HG03175 (cell line): ENCODE data around the gene AHCYL2.
"Not testable (repeated sequence)": the region's sequence is repeated elsewhere in the genome, so short reads cannot be mapped to it uniquely, and the experiment has no call there.

Experiments used
- ATAC-seq: cut with Tn5 transposase; IDR thresholded peaks from one replicate; pipeline ENCODE4 v1.9.1; 2021; ENCODE audit warnings: mild to moderate bottlenecking, moderate library complexity; ENCODE audit not compliant: unreplicated experiment

AHCYL2 gene

DNA sequence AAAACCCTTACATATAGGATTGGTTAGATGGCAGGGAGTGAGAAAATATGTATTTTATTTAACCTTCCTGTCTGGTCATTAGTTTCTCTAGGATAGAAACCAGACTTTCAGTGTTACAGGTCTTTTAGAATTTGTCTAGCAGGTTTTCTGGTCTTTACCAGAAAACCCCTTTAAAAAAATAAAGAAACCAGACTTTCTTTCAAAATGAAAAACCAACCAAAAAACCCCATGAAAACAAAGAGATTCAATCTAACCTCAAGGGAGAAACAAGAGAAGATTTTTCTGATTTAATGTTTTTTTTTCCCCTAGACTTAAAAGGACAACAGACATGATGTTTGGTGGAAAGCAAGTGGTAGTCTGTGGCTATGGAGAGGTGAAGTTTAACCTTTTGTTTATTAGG, 180.7 kb downstream of the AHCYL2 start:
- no peak for ATAC-seq

DNA sequence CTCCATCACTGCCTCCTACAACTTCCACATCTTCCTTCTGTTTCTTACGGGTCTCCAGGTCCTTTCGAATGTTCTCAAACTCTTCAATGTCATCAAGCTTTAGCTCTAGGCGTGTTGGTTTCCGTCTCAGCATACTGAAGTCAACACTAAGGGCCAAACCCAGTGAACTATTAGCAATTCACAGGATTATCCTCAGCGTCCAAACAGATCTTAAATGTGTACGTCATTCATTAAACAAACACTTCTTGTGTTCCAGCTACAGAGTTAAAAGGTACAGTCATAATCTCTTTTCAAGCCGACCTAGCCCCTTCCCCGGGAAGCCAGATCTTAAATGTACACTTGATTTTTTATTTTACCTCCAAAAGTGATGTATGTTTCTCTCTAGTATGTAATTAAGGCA, 185.4 kb downstream of the AHCYL2 start:
- ATAC-seq: not testable (repeated sequence)

DNA sequence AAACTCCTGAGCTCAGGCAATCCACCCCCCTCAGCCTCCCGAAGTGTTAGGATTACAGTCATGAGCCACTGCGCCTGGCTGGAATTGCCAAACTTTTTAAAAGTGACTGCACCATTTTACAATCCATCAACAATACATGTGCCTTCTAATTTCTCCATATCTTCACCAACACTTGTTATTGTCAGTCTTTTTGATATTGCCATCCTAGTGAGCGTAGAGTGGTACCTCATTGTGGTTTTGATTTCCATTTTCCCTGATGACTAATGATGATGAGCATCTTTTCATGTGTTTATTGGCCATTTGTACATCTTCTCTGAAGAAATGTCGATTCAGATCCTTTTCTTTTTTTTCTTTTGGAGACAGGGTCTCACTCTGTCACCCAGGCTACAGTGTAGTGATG, 187.7 kb downstream of the AHCYL2 start:
- no peak for ATAC-seq

DNA sequence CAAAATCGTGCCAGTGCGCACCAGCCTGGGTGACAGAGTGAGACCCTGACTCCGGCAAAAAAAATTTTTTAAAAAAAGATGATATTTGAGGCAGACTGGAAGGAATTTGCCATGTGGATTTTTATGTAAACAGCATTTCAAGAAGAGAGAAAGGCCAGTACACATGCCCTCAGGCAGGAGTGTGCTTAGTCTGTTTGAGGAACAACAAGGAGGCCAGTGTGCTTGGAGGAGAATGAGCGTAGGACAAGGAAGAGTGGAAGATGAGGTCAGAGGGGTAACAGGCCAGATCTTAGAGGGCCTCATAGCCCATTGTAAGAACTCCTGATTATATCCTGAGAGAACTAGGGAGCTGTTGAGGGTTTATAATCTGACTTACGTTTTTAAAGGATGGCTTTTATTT, 192.2 kb downstream of the AHCYL2 start:
- ATAC-seq: no peak

DNA sequence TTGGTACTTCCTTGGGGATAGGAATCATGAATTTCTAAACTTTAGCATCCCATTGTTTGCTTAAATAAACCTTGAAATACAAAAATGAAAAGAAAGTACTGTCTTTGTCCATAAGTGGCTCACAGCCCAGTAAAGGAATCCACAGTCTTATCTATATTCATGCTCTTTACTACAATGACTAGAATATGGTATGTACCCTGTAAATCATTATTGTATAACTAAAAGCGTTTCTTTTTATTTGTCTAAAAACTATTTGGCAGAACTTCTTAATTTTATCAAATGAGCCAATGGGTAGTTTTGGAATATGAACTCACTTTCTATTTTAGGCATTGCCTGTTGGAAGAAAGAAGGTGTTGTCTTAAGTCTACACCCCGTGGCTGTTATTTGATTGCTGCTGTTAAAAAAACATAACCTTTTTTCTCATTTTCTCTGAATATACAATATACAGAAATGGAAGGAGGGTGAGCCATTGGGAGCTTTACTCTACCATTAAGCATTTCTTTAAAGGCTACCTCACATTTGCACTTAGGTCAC, 197.0 kb downstream of the AHCYL2 start:
- no peak for ATAC-seq

DNA sequence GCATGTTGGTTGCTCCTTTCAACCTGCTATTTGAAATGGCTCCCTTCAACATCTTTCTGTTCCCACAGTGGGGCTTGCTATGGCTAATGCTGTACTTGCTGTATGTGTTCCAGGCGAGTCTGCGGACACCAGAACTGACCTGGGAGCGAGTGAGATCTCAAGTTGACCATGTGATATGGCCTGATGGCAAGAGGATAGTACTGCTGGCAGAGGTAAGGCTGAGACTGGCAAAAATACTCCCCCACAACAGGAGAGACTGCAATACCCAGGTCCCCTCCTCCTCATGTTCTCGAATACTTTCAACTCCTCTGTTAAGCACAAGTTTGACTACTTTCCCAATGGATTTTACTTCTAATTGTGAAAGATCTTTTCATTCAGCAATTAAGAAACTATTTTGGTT, 197.9 kb downstream of the AHCYL2 start:
- ATAC-seq: no peak

DNA sequence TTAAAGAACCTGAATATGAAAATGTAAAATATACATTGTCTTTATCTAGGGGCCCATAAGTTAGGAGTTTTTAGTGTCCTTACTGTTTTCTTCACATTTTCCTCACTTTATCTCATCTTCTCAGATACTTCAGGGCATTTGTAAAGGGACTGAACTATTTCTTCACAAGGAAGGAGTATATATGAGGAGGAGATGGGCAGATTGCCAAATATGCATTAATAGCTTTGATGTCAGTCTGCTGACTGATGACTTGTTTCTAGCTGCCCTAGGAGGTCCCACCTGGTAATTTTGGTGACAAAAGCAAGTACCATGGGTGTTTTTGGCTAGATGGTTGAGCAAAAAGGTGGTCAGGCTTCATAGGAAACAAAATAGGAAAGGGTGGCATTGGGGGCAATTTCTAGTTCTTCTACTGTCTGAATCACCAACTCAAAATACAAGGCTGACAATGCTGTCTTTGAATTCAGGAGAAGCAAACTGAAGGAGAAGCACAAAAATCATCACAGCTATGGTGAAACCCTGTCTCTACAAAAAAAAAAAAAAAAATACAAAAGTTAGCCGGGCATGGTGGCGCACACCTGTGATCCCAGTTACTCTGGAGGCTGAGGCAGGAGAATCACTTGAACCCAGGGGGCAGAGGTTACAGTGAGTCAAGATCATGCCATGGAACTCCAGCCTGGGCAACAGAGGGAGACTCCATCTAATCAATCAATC, 199.0 kb downstream of the AHCYL2 start:
- ATAC-seq: no peak

DNA sequence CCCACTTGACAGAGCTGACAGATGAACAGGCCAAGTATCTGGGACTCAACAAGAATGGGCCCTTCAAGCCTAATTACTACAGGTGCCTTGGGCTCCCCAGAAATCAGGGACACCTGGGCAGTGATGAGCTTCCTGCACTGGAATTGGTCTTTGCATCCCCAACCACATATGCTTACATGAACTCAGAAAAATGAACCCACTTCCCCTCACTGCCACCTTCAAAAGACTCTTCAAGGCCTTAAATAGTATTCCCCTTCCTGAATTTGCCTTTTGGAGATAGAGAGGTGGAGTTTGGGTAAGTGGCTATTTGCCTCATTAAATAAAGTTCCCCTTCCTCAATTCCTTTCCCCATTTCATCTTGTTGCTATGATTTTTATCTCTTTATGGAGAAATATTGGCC, 201.7 kb downstream of the AHCYL2 start:
- ATAC-seq: no peak

DNA sequence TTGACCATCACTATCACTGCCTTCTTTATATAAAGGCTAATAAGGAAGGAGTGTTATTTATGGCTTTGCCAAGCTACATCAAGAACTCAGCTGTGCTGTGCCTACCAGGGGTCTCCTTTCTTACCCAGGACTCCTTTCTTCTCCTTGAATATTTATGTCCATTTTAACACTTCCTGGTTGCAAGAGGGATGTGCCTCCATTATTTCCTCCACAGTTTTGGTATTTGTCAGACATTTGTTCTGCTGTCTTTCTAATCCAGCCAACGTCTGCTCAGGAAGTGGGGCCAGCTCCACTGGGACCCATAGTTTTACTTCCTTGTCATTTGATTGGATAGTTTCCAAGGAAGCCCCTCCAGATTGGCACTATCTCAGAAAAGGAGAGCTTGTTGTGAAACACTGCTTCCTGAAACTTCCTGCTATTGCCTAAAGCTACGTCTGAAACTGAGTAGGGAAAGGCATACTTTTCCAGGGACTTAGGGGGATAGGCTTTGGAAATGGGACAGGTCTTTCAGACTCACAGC, 202.8 kb downstream of the AHCYL2 start:
- ATAC-seq: no peak

DNA sequence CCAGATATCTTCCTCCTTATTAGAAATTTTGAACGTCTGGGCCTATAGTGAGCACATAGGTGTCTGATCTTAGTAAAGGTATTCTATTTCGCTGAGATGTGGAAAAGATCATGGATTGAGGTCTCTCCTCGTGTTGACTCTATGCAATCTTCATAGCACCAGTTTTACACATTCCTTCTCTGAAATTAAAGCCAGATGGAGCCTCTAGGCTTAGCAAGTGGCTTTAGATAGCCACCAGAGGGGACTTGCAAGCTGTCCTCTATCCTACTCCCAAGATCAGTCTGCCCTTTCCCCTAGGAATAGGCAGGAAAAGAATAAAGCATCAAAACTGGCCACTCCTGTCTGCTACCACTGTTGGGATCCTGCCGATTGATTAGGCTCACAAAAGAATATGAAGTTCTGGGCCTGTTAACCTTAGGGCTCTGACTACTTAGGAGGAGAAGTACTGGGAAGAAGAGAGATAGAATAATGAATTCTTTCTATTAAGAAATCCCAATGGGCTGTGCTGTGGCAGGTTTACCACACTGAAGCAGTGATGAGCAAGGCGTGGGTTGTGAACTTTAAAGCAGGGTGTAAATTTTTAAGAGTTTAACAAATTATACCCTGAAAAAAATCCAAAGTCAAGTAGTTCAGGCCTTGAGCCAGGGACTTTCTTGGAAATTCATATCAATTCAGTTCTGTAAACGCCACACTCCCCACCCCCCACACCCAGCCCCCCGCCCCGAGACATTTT, 207.2 kb downstream of the AHCYL2 start:
- no peak for ATAC-seq

DNA sequence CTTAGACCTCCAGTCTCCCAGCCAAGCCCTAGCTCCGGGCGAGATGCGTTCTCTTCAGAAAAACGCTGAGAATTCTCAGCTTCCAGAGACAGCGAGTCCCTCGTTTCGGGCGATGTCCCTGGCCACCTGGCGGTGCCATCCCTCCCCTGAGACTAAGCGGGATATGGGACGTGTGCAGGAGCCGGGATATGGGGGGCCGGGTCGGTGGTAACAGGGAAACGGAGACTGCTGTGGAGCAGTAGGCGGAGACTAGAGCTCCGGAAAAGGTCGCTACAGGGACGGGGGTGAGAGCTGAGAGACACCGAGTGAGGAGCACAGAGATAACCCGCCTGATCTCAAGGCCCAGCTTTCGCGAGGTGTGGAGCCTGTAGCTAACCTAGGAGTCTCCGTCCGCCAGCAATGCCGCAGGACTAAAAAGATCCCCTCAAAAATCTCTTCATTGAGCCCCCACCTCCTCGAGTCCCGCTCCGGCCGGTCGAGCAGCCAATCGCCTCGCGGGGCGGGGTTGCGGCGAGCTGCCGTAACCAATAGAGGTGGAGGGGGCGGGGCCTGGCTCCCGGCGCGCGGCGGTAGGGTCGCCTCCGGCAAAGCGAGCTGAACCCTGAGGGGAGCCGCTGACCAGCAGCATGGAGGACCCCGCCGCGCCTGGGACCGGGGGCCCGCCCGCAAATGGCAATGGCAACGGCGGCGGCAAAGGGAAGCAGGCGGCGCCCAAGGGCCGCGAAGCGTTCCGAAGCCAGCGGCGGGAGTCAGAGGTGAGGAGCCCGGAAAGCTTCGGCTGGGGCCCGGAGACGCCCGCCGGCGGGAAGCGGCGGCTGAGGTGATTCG, 209.2 kb downstream of the AHCYL2 start, which contains the start of gene STRIP2:
TSS of gene STRIP2 (plus strand) at position 586 of the 828 bp plus-strand sequence. CDS start at position 627, 41 bp downstream.
- ATAC-seq: peak; percentile 95

DNA sequence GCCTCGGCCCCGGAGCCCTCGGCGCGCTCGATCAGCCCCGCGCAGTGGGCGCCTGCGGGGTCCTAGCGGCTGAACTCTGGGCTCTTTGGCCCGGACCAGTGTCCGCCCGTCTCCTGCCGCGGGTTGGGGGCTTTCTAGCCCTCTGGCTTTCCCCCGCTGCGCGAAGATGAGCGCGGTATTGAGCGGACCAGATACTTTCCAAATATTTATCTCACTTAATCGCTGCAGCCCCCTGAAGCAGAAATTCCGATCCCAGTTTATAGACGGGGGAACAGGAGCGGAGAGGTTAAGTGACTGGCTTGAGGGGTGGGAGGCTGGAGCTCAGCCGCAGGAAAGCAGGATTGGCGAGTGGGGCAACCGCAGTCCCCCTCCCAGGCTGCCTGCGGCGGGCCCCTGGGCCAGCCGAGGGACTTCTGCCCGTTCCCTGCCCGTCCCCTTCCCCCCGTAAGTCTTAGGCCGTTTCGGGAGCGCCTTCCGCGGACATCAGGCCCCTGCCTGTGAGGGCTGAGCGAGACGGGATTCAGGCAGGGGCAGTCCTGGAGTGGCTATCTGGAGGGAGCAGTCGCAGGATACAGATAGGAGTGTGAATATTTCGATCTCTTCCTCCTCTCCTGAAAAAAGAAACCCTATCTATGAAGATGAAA, 210.0 kb downstream of the AHCYL2 start:
- ATAC-seq: no peak

DNA sequence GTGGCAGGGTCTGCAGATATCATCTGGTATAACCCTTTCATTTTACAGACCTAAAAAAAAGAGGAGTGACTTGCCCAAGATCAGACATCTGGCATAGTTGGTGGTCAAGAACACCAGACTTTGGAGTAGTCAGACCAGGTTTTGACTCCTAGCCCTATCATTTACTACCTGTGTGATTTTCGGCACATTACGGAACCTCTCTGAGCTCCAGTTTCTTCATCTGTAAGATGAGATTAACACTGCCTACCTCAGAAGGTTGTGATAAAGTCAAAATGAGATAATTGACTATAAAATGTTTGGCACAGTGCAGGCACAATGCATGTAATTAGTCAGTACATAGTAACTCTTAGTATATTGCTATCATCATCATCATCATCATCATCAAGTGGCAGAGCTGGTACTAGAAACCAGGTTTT, 210.6 kb downstream of the AHCYL2 start:
- no peak for ATAC-seq

DNA sequence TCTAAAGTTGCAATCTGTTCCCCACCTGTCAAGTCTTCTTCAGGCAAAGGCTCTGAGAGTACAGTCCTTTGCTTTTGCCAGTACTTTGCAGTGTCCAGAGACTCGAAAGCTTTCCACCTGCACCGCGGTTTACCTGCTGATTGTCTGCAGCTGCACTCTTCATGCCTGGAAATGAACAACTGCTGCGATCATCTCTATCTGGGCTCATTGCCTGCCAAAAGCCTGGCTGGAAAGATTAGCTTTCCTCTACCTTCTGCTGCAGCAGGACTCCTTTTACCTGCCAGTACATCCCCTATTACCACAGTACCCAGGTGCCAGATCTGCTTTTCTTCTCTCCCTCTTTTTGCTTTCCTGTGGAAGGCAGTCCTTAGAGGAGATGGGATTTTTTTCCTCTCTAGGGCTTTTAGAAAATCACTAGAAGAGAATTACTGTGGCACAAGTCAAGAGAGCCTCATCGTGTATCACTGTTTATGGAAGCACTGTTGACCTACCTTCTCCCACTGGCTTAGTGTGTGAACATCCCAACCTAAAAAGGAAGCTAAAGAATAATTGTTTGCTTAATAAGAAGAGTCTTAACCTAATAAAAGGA, 211.6 kb downstream of the AHCYL2 start:
- ATAC-seq: no peak

DNA sequence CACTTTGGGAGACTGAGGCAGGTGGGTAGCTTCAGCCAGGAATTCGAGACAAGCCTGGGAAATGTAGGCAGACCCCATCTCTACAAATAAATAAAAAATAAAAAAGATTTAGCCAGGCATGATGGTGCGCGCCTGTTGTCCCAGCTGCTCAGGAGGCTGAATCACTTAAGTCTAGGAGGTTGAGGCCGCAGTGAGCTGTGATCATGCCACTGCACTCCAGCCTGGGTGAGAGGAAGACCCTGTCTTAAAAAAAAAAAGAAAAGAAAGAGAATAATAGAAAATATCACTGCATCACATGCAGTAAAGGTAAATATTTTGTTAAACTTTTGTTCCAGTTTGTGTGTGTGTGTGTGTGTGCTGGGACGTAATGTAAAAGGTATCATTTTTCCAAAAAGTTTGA, 212.4 kb downstream of the AHCYL2 start:
- no peak for ATAC-seq

DNA sequence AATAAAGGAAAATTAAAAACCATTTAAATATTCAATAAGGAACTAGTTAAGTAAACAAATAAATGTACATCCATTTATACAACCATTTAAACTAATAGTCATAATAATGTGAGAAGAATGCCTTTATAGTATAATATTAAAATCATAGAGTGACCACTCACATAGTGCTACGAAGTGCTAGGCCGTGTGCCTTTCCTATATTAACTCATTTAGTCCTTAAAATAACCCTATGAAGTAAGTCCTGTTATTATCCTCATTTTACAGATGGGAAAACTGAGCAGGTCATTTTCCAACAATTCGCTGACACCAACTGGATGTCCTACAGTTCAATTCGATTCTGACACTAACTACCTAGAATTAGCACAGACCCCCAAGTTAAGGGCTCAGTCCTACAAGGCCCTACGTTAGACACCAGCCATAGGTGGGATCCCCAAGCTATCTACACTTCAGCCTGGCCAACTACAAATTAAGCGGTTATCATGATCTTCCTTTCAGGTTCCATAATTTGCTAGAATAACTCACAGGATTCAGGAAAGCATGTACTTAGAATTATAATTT, 213.5 kb downstream of the AHCYL2 start:
- ATAC-seq: no peak

DNA sequence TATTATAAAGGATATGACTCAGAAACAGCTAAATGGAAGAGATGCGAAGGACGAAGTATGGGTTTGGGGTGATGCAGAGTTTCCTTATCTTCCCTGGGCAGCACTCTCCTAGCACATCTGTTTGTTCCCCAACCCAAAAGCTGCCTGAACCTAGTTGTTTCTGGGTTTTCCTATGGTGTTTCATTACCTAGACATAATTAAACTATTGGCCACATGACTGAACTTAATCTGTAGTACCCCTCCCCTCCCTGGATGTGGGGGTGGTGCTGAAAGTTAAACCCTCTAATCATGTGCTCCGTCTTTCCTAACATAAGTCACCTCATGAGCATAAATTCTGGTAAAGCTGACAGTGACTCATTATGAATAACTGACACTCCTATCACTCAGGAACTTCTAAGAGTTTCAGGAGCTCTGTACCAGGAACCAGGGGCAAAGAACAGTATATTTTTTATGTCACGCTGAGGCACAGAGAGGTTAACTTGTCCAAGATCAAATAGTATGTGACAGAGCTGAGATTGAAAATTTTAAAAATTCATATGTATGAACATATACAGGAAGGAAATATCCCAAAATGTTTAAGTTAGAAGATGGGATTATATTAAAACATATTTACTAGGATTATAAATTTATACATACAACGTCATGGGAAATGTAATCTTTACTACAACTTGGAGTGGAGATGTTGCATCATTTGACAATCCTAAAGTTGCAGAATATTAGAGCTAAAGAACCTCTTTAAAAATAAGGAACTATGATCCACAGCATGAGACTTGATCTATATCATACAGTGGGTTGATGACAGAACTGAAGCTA, 214.2 kb downstream of the AHCYL2 start:
- no peak for ATAC-seq

DNA sequence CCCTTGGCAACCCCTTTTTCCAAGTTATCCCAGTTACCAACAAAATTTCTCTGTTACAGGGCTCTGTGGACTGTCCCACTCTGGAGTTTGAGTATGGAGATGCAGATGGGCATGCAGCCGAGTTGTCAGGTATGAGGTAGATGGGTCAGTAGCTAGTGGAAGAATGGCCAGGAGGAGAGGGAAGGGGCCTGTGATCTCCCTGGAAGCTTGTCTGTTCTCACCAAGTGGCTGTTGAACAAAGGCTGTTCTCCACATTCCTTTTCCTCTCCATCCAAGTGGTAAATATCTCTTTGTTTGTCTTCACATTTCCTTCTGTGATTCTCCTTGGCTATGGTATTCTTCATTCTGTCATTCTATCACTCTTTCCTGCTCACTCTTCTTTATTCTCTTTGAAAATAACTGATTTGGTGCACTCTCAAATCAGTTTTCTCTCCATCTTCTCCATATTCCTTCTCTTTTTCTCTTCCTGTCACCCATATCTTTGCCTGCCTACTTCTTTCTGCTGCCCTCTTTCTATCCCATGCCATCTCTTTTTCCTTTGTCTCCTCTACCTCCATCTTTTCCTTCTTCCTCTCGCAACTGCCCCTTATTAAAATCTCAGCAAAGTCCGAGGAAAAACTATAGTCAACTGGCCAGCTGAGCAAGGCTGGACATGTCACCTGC, 215.3 kb downstream of the AHCYL2 start:
- no peak for ATAC-seq

DNA sequence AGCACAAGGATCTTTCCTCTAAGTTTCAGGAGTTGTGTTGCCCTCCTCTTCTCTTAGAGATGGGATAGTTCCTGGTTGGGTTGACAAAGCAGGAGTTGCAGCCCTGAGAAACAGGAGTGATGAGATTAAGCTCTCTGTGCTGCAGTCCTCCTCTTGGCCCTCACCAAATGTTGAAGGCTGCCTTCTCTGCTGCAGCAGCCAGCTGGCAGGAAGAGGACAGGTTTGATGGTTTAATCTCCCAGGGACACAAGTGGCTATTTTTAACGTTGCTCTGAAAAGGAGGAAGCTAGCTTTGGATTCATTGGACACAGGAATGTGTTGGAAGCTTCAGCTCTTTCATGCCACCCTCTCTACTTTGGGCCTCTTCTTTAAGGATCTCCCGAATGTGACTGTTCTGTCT, 218.8 kb downstream of the AHCYL2 start:
- ATAC-seq: no peak
